H1 (cell line): ENCODE data around the gene PACSIN1.

Experiments
- CTCF ChIP-seq, 3 experiments: IDR thresholded peaks; 1 replicate in 2 of 3; 2 replicates in 1 of 3; pipeline versions ENCODE4 v1.5.1 to v1.6.1; 2011; ENCODE audit warnings: low read length in 3 of 3, mild to moderate bottlenecking in 3 of 3, inconsistent platforms in 2 of 3, low read depth in 1 of 3, moderate library complexity in 1 of 3; ENCODE audit not compliant: insufficient read depth in 1 of 3; ENCODE audit errors: control extremely low read depth in 1 of 3
- POLR2A ChIP-seq, 2 experiments: IDR thresholded peaks; 1 replicate in 1 of 2; 2 replicates in 1 of 2; pipeline ENCODE4 v1.6.1; 2011; ENCODE audit warnings: low read depth in 2 of 2, low read length in 2 of 2, mild to moderate bottlenecking in 2 of 2; ENCODE audit errors: control extremely low read depth in 1 of 2
- RFX5 ChIP-seq: IDR thresholded peaks from 2 replicates; pipeline ENCODE4 v1.6.1; 2011; ENCODE audit warnings: low read depth, low read length, improper control_type of control experiment, borderline replicate concordance
- RNF2 ChIP-seq: fragments of 200-900, 300-1000 bp; sonication (generic); IDR thresholded peaks from 2 replicates; pipeline ENCODE4 v1.7.1; 2016; ENCODE audit warnings: borderline replicate concordance, low read depth, mild to moderate bottlenecking, antibody characterized with exemption, low read length; ENCODE audit not compliant: poor library complexity, severe bottlenecking; ENCODE audit errors: missing control alignments
- TF ChIP-seq, protein P1 (sequence below): IDR thresholded peaks from 2 replicates; pipeline ENCODE4 v1.6.1; 2011; ENCODE audit warnings: low read depth, mild to moderate bottlenecking, low read length; ENCODE audit not compliant: insufficient read depth
- TF ChIP-seq, protein P2 (sequence below): IDR thresholded peaks from 2 replicates; pipeline ENCODE4 v1.6.1; 2012; ENCODE audit warnings: inconsistent platforms

- TF ChIP-seq CTCF (IDR thresholded peaks at IDR 0.05; ENCODE audit: control extremely low read depth in 1 of 3, insufficient read depth in 1 of 3, low read depth in 1 of 3, low read length in 3 of 3) (no peak), POLR2A (IDR thresholded peaks at IDR 0.05; ENCODE audit: control extremely low read depth in 1 of 2, low read depth in 2 of 2, low read length in 2 of 2) (no peak), RFX5 (no peak), RNF2 (no peak)
- TF ChIP-seq, protein P1, sequence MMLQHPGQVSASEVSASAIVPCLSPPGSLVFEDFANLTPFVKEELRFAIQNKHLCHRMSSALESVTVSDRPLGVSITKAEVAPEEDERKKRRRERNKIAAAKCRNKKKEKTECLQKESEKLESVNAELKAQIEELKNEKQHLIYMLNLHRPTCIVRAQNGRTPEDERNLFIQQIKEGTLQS = no peak
- TF ChIP-seq, protein P2, sequence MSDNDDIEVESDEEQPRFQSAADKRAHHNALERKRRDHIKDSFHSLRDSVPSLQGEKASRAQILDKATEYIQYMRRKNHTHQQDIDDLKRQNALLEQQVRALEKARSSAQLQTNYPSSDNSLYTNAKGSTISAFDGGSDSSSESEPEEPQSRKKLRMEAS = no peak
Measured at GRCh38 chr6:34522761-34523160, 56.9 kb downstream of the PACSIN1 start.
